GM19468 (cell line): Measurements from ENCODE around the gene VWA1.
A peak's percentile ranks its signal among the peaks of the same experiment; 100 is the strongest.
"Not testable (repeated sequence)": the region's sequence is repeated elsewhere in the genome, so short reads cannot be mapped to it uniquely, and the experiment has no call there.

Source experiments
- ATAC-seq: cut with Tn5 transposase; IDR thresholded peaks from one replicate; pipeline ENCODE4 v1.9.1; 2021; ENCODE audit warnings: mild to moderate bottlenecking, moderate library complexity, moderate number of reproducible peaks; ENCODE audit not compliant: unreplicated experiment; ENCODE audit errors: extremely low read depth

The VWA1 gene

GRCh38 chr1:1402072-1402900 lies 33.2 kb upstream of the VWA1 start:
- ATAC-seq, result no peak

GRCh38 chr1:1402901-1403392 lies 32.5 kb upstream of the VWA1 start:
- not testable (repeated sequence) for ATAC-seq

GRCh38 chr1:1403653-1404052 lies 31.8 kb upstream of the VWA1 start:
- ATAC-seq, result no peak

GRCh38 chr1:1406101-1406820 lies 29.2 kb upstream of the VWA1 start:
- ATAC-seq, result no peak

GRCh38 chr1:1406821-1407635 lies 28.5 kb upstream of the VWA1 start, which contains the start of gene MRPL20:
MRPL20 (minus strand) TSS chr1:1407293; CDS start chr1:1407217, 76 bp downstream.
- peak; percentile 48 for ATAC-seq

- no peak for ATAC-seq
Measured at GRCh38 chr1:1407636-1408318, 27.7 kb upstream of the VWA1 start.

GRCh38 chr1:1410238-1410637 lies 25.3 kb upstream of the VWA1 start:
- ATAC-seq, result not testable (repeated sequence)

GRCh38 chr1:1411626-1412025 lies 23.9 kb upstream of the VWA1 start:
- ATAC-seq, result no peak

- not testable (repeated sequence) for ATAC-seq
Measured at GRCh38 chr1:1412311-1412902, 23.1 kb upstream of the VWA1 start.

GRCh38 chr1:1415751-1416150 lies 19.7 kb upstream of the VWA1 start:
- no peak for ATAC-seq

- not testable (repeated sequence) for ATAC-seq
Measured at GRCh38 chr1:1417396-1417795, 18.1 kb upstream of the VWA1 start.

GRCh38 chr1:1417825-1418463 lies 17.5 kb upstream of the VWA1 start:
- ATAC-seq, result not testable (repeated sequence)

- no peak for ATAC-seq
Measured at GRCh38 chr1:1418464-1419362, 16.8 kb upstream of the VWA1 start.

GRCh38 chr1:1419363-1419812 lies 16.1 kb upstream of the VWA1 start:
- ATAC-seq, result no peak

- no peak for ATAC-seq
Measured at GRCh38 chr1:1419813-1420653, 15.5 kb upstream of the VWA1 start.

GRCh38 chr1:1420654-1421141 lies 14.8 kb upstream of the VWA1 start:
- ATAC-seq, result no peak
